HG02610 (cell line): ENCODE results near the gene SUMO4.

Source experiments
- ATAC-seq: cut with Tn5 transposase; IDR thresholded peaks from one replicate; pipeline ENCODE4 v1.9.1; 2021; ENCODE audit warnings: mild to moderate bottlenecking, moderate library complexity; ENCODE audit not compliant: unreplicated experiment

Gene SUMO4

DNA sequence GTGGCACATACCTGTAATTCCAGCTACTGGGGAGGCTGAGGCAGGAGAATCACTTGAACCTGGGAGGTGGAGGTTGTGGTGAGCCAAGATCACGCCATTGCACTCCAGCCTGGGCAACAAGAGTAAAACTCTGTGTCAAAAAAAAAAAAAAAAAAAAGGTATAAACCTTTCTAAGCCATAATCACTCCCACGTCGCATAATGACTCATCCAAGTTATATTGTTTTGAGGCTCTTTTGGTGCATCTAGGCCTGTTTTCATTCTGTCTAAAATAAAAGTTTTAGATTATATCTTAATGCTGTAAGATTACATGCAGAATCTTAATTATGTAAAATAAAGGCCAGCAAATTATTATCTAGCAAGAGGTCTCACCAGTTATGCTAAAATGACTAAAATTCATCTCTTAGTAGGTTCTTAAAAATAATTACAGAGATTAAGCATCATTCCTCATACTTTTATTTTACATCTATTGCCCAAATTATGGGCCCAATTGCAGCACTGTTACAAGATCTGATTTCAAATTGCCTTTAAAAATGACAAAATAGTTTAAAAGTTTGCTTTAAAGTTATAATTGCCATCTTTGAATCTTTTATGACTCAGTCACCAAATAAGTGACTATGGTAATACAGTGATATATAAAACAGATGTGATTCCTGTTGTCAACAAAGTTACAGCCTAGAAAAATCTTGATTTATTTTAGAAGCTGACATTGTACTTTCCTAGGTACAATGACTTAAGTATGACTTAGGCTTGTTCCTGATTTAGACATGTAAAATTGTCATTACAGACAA, 10.4 kb upstream of the SUMO4 start:
- ATAC-seq, result no peak

DNA sequence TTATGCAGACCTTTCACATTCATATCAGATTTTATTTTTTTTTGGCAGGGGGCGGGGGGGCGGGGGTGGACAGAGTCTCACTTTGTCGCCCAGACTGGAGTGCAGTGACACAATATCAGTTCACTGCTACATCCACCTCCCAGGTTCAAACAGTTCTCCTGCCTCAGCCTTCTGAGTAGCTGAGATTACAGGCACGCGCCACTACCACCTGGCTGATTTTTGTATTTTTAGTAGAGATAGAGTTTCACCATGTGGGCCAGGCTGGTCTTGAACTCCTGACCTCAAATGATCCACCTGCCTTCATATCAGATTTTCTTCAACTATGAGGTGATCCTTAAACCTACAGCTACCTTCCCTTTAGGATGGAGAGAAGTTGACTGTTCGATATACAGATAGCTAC, 8.0 kb upstream of the SUMO4 start:
- ATAC-seq, result no peak

DNA sequence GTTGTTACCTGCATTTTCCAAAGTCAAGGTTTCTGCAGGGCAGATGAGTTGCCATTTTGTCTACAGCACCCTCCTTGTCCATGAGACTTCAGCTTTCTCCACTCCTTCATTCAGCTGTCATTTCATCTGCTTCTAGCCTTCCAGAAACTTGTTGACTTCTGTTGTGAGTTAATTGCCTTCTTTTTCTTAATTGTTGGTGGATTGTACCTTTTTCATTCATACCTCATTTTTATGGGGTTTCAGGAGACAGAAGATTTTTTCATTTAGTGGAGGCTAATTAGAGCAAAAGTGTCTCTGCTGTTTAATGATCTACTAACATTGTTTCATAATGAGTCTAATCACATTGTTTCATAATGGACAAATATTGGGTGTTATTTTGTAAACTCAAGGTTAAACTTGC, 7.5 kb upstream of the SUMO4 start:
- ATAC-seq, result no peak

DNA sequence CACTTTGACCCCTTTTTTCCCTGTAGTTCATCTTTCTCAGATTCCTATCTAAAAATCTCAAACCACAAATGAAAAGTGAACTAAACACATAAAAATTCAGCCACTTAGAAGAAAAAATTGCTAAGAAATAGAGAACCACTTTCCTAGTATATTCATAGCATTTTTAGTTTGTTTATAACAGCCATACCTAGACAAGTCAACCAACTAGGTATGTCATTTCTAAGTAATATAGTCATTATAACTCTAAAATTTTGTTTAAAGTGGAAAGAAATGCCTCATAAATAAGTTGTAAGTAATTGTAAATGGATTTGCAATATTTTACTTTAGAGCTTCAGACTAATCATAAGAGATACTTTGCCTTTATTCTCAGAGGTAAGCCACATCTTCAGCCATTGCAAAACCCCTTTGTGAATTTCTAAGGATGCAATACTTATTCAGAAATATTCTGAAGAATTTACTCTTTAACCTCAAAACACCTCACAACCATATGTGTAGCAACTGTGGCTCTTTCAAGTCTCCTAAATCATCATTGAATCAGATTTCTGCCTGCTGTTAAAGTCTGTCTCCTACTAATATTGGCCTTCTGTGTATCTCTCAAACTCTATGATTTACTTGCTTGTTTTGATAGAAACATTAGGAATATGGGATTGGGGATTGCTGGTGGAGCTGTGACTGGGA, 6.9 kb upstream of the SUMO4 start:
- no peak for ATAC-seq

DNA sequence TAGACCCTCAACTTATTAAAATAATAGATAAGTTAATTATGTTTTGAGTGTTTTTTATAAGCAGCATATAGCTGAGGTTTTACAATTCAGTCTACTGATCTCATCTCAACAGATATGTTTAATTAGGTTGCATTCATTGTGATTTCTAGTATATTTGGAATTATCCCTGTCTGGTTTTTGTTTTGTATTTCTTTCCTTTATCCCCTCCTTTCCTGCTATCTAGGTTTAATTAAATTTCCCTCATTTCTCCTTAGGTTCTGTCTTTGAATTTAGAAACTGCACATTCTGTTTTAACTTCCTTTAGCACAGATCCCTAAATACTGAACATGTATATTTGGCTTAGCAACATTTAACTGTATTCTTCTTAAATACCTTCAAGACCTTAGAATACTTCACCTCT, 4.9 kb upstream of the SUMO4 start:
- no peak for ATAC-seq

DNA sequence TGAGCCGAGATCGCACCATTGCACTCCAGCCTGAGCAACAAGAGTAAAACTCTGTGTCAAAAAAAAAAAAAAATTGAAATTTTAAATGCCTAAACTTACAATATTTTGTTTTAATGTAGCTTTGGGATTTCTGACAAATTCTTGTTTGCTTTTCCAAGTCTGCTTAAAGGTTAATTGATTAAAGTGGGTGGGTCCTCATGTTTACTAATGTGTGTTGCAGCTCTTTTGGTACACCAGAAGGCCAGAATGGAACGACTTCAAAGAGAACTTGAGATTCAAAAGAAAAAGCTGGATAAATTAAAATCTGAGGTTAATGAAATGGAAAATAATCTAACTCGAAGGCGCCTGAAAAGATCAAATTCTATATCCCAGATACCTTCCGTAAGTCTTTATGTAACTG, 2.7 kb upstream of the SUMO4 start:
- no peak for ATAC-seq

DNA sequence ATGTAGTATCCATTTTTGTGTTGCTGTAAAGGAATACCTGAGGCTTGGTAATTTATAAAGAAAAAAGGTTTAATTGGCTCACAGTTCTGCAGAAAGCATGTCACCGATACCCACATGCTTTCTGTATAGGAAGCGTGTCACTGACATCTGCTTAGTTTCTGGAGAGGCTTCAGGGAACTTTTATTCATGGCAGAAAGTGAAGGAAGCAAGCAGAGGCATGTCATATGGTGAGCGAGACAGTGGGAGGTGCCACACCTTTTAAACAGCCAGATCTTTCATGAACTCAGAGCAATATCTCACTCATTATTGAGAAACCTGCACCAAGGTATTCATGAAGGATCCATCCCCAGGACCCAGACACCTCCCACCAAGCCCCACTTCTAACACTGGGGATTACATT, 3.5 kb downstream of the SUMO4 start:
- ATAC-seq, result no peak

DNA sequence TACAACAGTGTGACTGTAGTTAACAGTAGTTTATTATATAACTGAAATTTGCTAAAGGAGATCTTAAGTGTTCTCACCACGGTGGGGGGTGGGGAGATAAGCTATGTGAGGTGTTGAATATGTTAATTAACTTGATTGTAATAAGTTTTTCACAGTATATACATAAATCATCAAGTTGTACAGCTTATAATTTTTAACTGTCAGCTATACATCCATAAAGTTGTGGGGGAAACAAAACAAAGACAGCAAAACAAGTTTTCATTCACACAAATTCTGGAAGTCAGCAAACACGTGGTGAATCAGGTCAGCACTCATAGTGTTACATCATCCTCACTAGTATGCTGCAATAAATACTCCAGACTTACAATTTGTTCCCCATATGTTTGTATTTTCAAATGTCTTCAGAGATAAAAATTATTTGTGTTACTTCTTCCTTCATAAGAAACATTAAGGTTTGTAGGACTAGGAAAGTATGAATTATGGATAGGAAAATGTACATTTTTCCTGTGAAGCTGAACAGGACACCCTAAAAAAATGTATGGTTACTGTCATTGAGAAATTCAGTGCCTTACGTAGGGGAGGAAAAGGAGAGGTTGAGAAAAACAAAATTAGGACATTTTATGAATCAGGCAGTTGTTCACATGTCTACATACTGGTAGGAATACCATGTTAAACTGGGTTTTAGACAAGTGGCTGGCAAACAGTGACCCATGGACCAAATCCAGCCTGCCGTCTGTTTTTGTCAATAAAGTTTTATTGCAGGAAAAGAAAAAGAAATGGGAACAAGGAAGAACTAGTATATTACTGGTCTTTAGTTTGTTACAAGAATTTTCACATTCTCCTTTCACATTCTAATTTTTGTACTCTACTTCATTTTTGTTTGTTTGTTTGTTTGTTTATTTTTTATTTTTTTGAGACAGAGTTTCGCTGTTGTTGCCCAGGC, 6.0 kb downstream of the SUMO4 start:
- ATAC-seq, result no peak

DNA sequence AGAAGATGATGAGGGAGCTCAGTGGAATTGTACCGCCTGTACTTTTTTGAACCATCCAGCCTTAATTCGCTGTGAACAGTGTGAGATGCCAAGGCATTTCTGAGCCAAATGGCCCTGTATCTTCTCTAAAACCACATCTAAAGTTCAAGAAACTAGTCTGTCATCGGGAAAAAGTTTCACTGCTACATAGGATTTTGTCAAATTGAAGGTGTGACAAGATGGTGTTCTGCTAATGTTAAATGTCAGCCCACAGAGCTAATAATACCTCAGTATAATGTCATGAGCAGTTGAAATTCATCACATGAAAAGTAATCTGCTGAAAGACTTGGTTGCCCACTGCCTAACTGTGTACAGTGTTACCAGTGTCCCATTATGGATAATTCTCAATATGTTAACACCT, 9.6 kb downstream of the SUMO4 start:
- ATAC-seq, result no peak

DNA sequence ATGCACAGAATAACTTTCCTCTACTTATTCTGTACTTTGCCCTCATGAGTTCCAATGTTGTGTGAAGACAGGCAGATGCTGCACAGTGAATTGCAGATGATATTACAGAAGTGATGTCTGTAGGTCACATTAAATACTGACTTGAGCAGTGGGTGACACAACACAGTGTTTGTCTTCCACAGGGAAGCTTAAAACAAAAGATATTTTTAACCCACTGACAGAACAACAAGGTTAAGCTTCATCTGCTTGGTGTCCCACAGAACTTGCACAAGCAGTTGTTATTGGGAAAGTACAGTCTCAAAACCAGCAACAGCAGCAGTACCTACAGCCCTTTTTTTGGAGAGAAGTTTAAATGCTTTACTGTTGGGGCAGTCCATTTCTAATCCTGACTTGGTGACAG, 10.5 kb downstream of the SUMO4 start:
- no peak for ATAC-seq

DNA sequence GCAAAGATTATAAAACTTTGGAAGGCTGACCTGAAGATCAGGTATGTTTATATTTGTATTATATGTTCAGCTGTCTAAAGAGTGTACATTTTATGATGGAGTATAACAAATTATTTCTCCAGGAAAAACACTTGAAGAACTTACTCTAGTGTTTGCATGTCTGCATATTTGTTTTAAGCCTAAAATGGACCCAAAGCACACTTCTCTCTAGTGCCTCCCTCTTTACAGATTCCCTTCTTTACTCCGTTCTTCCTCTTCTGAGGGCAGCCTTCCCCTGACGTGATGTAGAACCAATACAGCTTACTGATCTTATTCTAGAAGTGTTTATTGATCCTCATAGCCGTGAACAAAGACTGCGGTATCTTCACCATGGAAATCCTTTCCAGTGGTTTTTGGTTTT, 13.9 kb downstream of the SUMO4 start:
- ATAC-seq, result no peak

DNA sequence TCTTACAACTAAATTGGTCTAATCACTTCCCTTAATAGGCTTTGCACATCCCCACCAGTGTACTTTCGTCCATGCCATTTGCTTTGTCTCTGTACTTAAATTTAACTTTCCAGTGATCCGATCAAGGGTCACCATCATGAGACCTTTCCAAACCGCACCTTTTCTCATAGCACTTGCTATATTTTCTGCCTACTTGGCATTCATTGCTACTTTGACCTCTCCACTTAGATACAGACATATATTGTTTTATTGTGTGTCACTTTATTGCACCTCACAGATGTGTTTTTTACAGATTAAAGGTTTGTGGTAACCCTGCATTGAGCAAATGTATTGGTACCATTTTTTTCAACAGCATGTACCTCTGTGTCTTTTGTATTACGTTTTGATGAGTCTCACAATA, 14.8 kb downstream of the SUMO4 start:
- ATAC-seq, result no peak

DNA sequence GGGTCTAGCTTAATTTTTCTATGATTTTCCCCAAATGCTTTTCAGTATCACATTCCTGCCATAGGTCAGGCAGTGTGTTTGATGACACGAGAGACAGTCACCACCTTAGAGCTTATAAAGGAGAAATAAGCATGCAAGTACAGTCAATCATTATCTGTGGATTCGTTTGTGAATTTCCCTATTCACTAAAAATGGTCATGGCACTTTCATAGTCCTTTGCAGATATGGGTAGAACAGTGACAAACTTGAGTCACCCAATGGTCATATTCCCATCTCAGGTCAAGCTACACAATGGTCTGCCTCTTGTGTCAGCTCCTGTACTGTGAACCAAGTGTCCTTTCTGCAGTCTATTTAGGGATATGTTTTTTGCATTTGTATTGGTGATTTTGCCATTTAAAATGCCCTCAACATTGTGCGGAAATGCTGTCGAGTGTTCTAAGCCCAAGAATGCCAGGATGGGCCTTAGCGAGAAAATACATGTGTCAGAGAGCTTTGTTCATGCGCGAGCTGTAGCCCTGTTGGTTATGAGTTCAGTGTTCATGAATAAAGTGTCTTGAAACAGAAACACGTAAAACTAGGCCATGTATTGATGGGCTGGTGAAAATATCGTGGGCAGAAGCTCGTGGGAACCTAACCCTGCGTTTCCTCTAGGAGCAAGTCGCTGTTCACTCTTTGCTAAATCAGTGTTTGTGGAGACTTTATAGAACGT, 19.8 kb downstream of the SUMO4 start:
- ATAC-seq, result no peak

DNA sequence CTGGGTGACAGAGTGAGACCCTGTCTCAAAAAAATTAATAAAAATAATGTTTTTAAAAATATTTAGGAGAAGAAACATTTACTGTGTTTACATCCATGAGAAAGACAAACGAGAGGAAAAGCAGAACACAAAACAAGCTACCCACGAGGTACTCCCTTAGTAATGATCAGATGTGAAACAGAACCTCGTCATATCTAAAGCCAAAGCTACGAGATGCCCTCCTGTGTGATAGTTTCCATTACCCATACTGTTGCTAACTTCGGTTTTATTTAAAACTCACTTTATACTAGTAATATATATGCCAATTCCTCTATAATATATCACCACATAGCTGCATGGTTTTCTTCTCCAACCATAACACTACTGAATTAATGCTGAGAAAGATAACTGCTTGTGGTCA, 21.1 kb downstream of the SUMO4 start:
- no peak for ATAC-seq

DNA sequence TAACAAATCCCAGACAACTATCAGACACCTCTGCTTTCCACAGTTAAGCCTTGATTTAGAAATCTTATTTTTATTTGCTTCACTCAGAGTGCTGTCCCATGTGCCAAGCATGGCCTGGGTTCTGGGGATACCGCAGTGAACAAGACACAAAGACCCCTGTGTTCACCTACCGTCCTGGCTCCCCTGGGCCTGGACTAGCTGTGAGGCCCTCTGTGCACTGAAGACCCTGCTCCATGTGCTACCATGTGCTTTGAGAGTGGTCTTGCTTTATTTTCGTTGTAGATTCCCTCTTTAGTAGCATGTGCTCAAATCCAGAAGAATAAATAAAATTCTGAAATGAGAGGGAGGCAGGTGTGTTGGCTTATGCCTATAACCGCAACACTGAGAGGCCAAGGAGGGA, 22.5 kb downstream of the SUMO4 start:
- no peak for ATAC-seq

DNA sequence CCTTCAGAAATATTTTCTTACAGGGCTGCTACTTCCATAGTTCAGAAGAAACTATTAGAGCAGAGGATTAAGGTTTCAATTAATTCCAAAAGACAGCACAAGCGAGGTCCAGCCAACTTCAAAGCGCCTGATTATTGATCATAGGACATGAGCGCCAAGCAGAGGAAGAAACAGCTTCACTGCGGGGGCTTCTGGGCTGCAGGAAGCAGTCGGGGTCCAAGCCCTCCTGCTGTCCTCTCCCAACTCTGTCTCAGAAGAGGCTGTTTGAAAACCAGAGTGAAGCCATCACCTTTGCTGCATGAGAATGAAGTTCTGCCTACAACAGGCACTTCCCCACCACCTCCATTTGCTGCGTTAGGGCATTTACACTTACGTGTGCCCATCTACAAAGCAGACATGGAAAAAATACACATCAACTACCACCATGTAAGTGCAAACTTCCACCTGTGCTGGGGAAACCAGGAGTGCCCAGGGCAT, 23.9 kb downstream of the SUMO4 start:
- no peak for ATAC-seq

DNA sequence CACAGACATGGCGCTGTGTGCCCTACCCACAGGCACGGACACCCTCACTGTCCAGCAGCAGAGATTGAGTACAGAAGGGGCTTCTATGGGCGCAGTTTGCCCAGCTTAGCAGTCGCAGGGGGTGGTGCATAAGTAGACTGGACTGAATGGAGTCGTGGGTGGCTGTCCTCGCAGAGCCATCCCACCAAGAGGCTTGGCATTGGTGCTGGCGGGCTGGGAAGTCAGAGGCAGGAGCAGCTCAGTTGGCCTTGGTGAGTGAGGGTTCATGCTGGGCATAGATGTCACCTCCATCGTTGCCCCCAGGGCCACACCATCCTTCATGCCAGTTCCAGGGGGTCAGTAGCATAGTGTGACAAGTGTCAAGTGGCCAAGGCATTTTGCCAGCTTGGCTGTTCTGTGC, 25.2 kb downstream of the SUMO4 start:
- ATAC-seq, result no peak

DNA sequence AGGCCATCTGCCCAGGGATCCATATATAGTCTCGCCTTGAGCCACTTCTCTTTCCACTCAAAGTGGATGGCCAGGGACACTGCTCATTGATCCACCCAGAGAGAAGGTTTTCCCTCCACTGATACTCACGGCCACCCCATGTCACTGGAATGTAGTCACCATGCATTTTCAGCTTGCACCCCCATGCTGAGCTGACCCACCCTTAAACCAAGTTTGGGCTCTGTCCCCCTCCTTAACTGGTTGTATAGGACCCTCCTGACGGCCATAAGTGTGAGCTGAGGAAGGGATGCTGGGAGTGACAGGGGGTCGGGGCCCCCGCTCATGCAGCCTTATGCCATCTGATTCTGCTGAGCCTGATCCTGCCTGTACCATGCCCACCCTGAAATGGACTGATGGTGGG, 25.7 kb downstream of the SUMO4 start:
- ATAC-seq, result no peak

DNA sequence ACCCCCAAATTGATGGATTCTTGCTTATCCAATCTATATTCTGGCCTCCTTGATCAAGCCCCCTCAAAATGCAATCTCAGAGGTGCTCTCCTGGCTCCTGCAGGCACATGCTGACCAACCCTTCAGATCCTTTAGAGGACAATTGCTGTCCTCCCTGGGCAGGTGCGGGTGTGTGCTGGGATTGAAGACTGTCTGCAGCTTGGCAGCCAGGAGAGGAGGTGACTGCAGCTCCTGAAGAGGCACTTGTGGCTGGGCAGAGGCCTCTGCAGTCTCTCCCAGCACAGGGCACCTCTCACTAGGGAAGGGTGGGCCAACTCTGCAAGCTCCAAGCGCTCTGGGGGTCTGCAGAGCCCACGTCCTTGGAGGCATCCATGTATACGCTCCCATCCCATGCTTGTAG, 28.5 kb downstream of the SUMO4 start:
- no peak for ATAC-seq

DNA sequence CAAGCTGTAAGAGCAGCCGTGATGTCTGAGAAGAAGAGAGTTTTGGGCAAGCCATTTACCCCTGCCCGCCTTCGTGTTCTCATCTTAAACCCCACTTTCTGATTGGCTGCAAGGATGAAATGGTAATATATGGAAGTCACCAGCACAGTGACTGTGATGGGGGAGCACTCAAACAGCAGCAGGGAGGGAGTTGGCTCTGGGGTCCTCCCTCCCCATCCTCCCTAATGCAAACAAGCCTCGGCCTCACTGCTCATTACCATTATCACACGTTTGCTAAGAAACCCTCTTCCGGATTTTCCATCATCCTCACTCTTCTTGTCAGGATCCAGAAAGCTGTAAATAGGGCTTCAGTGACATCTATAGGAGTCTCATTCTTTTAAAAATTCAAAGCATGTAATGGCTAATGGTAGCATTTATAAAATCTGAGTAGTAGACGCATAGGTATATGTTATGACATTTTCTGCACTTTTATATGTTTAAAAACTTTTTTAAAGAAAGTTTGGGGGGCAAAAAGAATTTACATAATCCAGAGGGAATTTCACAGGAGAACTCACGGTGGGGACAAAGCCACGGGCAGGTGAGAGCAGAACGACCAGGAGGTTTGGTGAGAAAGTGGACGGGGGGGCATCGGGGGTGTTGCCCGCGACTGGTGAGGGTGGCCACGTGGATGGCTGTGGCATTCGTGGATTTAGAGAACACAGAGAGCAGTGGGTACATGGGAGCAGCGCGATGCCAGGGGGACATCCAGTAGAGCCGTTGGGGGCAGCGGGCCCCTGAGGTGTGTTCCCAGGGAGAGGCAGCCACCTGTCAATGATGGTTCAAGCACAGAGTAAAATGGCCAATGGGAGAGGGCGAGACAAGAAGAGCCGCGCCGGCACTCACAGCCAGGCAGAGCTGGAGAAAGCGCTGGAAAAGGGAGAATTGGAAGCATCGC, 29.6 kb downstream of the SUMO4 start:
- ATAC-seq, result no peak
